Embryonic facial prominence (tissue), 1 donor: Measurements from ENCODE around the gene THUMPD3.

Source experiments
- DNase-seq: peaks from one replicate; pipeline ENCODE4 v3.0.0-alpha.2; 2016; ENCODE audit errors: extremely low spot score

Gene THUMPD3, protein sequence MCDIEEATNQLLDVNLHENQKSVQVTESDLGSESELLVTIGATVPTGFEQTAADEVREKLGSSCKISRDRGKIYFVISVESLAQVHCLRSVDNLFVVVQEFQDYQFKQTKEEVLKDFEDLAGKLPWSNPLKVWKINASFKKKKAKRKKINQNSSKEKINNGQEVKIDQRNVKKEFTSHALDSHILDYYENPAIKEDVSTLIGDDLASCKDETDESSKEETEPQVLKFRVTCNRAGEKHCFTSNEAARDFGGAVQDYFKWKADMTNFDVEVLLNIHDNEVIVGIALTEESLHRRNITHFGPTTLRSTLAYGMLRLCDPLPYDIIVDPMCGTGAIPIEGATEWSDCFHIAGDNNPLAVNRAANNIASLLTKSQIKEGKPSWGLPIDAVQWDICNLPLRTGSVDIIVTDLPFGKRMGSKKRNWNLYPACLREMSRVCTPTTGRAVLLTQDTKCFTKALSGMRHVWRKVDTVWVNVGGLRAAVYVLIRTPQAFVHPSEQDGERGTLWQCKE

DNA sequence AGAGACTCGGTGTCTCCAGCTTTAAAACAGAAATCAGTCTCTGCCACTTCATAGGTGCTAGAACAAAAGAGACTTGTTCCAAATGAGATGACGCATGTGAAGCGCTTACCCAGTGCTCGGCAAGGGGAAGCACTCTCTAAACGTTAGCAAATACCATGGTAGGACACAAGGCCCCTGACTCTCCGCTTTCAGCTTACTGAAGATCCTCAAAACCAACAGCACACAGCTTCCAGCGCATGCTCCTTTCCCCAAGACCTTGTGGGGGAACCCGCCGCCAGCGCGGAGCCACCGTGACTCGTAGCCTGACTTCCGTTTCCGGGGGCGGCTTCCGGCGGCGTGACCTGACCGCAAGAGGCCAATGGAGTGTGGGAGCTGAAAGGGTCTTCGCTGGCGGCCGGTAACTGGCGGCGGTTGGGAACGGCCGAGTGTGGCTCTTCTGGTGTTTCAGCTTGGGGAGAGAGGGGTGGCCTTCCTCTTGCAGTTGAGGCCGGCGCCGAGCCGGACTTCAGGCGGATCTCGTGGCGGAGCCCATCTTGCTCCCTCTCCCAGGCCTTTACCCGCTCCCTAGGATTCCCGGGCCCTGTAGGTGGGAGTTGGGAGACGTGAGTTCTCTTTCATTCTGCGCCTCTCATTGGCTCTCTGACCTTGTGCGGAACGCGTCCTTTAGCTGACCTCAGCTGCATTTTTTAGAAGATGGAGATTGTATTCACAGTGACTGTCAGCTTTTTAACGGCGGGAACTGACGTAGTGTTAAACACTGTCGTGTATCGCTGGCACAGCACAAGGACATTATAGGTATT, at the start of gene THUMPD3:
Gene THUMPD3, plus strand, starts transcription at position 324 of the 800 bp plus-strand sequence. CDS start 2,015 bp downstream, outside the sequence.
- peak; percentile 89 for DNase-seq

DNA sequence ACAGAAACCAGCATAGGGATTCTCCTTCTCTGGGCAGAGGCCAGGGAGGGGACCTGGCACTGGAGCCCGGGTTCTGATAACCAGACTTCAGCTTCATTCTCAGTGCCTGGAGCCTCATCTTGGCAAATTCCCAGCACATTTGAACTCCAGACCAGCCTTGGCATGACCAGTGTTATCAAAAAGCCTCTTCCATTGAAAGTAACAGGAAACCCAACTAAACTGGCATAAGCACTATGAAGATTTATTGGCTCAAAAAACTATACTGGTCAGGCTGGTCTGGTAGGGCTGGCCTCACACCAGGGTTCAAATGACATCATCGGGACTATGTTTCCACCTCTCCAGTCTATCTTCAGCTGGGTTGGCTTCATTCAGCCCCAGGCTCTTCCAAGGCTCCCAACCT, 48.1 kb upstream of the THUMPD3 start:
- no peak for DNase-seq

DNA sequence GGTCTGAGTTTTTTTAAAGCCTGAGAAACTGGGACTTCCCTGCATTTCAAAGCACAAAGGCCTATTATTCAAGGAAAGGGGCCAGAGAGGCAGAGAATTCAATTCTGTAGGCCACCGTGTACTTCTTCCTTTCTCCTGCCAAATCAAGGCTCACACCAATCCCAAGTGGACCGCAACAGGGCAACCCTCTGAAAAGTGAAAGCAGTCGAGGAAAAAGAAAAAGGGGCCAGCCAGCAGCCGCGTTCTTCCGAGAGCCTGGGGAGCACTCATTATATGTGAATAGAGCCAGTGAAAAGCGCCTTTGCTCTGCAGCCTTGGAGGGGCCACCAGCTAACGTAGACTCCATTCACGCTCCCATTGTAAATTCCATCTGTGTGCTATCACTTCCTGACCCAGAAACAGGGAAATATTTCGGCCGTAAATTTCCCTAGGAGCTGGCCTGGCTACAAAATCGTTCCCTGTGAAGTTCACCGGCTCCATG, 45.9 kb upstream of the THUMPD3 start:
- no peak for DNase-seq

DNA sequence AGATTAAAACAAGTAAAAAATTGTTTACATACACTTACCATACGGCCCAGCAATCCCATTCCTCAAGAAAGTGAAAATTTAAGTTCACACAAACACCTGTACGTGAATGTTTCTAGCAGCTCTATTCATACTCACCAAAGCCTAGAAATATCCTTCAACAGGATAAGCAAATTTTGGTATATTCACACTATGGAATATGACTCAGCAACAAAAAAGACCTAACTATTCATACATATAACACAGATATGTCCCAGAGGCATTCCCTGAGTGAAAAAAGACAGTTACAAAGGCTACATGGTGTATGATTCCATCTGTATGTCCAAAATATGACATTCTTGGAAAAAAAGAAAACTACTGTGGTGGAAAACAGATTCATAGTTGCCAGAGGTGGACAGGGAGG, 40.1 kb upstream of the THUMPD3 start:
- DNase-seq: no peak

- no peak for DNase-seq
Observed at GRCh38 chr3:9324944-9325343, 37.9 kb upstream of the THUMPD3 start.

DNA sequence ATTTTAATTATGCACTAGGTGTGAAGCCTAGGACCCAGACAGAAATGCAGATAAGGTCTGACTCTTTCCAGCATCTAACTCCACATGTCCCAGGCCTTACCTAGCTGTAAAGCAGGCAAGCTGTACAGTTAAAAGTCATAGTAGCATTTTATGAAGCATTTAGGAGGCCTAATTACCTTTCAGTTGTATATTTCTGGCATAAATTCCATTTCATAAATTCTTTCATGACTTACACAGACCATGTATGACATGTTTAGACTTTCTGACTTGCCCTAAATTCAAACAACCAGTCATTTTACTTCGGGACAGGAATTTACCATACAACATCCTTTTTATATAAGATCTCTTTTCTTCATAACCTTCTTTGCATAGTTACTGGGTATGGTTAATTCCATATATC, 35.3 kb upstream of the THUMPD3 start:
- DNase-seq: no peak

DNA sequence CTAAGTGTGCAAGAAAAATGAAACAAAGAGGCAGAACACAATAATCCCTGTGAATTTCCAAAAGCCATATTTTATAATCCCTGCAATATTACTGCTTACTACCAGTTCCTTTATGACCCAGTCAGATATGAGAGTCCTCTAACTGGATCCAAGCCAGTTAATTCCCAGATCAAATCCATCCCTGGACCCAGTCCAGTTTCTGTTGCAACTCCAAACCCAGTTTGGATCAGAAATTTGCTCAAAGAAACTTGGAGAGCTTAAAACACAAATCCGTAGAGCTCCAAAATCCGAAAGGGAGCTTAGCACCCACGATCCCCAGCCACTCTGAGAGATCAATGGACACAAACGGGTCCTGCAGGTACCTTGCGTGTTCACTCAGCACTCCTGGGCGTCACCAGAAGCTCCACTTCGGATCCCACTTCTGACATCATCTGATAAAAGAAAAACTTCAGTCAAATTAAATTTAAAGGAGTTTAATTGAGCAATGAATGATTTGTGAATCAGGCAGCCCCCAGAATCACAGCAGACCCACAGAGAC, 32.6 kb upstream of the THUMPD3 start:
- DNase-seq: no peak

DNA sequence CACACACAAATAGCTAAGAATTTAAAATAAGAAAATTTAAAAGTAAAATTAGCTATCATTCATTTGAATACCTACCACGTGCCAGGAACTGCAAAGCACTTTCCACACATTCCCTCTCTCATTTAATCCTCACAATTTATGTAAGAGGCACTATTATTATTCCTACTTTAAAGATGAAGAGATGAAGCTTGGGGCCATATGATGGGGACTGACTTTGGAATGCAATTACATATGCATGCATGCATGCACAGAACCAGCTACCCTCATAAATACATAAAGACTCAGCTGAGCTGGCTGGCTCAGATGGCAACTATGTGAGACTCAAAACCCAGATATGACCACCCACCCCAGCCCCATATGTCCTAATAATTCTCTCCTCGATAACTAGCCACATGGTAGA, 31.7 kb upstream of the THUMPD3 start:
- no peak for DNase-seq

DNA sequence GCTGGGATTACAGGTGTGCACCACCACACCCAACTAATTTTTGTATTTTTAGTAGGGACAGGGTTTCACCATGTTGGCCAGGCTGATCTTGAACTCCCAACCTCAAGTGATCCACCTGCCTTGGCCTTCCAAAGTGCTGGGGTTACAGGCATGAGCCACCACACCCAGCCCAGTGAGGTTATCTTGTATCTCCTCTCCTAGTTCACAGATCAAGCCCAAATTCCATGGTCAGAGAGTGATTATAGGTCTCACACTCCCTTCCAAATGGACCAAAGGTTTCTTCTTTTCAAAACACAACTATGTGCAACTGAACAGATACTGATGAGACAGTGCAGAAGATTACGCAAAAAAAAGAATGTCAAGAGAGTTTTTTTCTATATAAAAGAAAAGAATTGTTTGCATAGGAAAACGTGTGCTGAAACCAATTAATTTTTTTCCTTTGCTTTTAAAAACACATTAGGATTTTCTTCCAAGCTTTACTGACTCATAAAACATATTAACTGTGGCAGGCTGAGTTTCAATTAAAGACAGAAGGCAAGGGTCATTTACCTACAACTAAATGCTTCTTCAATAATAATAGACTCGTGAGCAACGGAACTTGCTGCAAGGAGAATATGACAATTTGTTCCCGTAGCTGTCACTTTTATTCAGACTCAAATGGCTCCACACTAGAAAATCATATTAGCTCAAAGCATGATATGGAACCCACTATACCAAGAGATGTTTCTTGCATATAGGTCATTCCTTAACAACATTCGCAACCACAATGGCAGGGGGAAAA, 30.4 kb upstream of the THUMPD3 start:
- DNase-seq: no peak

GRCh38 chr3:9339761-9340471, 22.9 kb upstream of the THUMPD3 start:
- DNase-seq: no peak

DNA sequence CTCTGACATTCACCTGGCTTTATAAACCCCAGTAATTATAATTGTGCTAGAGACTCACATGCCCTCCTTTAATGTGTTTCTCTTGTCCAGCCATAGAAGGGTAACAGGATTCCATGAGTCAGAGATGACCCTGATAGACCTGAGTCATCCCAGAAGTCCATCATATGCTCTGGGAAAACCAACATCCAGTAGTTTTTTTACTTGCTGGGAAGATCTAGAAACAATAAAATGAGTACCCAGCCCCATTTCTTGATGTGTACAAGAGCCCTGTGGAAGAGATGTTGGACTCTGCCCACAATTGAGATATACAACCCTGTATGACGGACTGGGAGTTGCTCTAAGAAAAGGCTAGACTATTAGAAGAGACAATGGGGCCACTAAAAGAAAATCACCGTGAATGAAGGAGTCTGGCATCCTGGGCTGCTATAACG, 22.4 kb upstream of the THUMPD3 start:
- DNase-seq: no peak

DNA sequence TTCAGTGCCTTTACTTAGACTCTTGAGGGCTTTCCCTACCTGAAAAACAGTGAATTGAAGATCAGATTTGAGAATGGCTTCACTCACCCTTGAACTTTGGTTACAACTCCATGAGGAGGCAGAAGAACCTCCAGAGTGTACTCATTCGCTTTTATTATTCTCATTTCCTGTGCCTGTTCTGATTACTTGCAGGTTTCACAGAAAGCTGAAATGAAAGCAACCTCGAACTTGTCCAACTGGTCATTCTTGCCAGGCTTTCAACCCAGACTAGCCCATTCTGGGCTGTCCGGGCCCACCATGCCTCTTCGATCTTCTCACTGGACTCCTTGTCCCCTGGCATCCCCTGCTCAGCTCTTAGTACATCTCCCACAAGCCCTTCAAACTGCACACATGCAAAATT, 20.2 kb upstream of the THUMPD3 start:
- no peak for DNase-seq

- no peak for DNase-seq
Observed at GRCh38 chr3:9343115-9343514, 19.7 kb upstream of the THUMPD3 start.

- no peak for DNase-seq
Observed at GRCh38 chr3:9345041-9345440, 17.8 kb upstream of the THUMPD3 start.

GRCh38 chr3:9346141-9346540, 16.7 kb upstream of the THUMPD3 start:
- no peak for DNase-seq

- no peak for DNase-seq
Observed at GRCh38 chr3:9347081-9347480, 15.8 kb upstream of the THUMPD3 start.

DNA sequence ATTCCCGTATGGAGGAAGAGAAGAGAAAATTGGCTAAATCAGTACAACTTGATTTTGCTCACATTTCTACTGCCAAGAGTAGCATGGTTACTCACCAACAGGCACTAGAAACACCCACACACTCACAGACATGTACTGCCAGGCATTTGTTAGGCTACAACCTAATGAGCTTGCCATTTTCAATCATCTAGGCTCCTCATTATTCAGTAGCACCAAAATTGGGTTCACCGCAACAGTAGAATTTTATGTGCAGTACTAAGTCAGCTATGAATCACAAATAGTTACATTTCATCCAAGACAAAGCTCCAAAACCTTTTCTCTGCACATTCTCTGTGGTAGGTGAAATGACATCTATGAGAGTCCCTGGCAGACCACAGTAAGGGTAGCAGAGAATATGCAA, 15.0 kb upstream of the THUMPD3 start:
- no peak for DNase-seq

GRCh38 chr3:9349321-9350117, 13.3 kb upstream of the THUMPD3 start:
- no peak for DNase-seq

GRCh38 chr3:9351709-9352126, 11.1 kb upstream of the THUMPD3 start:
- DNase-seq: no peak
